ENCODE measurements around the gene PILRB.

Gene PILRB

DNA sequence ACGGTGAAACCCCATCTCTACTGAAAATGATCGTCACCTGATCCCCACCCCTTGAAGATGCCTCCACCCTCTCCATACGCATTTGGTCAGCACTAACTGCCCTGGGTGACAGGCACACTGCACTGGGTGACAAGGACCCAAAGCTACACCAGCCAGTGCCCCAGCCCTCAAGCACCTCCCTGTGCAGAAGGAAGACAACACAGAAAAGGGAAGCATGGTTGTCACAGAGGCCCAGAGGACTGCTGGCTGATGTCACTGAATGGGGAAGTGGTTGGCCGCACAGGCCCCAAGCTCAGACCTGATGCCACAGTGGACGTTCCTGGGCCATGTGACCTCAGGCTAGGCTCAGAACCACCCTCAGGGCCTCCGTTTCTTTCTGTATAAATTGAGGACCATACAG is 11.2 kb downstream of the PILRB start:
- no peak for DNase-seq (ENCODE audit: low read depth)
- no peak overlapping the region for H3K4me3 ChIP-seq (ENCODE audit: control insufficient read depth, low read depth, low read length)
- TF ChIP-seq, protein P1, sequence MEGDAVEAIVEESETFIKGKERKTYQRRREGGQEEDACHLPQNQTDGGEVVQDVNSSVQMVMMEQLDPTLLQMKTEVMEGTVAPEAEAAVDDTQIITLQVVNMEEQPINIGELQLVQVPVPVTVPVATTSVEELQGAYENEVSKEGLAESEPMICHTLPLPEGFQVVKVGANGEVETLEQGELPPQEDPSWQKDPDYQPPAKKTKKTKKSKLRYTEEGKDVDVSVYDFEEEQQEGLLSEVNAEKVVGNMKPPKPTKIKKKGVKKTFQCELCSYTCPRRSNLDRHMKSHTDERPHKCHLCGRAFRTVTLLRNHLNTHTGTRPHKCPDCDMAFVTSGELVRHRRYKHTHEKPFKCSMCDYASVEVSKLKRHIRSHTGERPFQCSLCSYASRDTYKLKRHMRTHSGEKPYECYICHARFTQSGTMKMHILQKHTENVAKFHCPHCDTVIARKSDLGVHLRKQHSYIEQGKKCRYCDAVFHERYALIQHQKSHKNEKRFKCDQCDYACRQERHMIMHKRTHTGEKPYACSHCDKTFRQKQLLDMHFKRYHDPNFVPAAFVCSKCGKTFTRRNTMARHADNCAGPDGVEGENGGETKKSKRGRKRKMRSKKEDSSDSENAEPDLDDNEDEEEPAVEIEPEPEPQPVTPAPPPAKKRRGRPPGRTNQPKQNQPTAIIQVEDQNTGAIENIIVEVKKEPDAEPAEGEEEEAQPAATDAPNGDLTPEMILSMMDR (IDR thresholded peaks at IDR 0.05; ENCODE audit: control insufficient read depth, insufficient read depth, low read depth, low read length, missing control alignments) = no peak

DNA sequence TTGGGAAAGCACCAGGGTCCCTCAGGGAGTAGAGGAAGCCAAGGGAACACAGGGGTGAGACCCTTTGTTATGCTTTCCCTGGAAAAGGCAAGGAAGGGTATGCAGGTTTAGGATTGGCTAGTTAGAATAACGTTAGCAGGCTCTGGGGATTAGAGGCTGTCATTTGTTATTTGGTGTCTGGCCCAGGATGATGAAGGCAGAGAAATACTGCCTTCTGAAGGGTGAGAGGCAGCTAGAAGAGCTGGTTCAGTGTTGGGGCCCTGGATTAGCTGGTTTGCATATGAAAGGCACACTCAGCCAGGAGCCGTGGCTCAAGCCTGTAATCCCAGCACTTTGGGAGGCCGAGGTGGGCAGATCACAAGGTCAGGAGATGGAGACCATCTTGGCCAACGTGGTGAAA is 12.4 kb downstream of the PILRB start:
- H3K4me3 ChIP-seq (ENCODE audit: control insufficient read depth, low read depth, low read length) = no peak overlapping the region

DNA sequence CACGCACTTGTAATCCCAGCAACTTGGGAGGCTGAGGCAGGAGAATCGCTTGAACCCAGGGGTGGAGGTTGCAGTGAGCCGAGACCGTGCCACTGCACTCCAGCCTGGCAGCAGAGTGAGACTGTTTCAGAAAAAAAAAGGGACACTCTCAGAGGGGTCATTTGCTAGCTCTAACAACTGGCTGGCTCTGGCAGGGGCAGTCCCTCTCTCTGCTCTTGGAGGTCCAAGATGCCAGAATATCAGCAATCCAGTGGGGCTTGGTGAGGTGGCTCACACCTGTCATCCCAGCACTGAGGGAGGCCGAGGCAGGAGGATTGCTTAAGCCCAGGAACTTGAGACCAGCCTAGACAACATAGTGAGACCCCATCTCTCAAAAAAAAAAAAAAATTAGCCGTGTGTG is 12.8 kb downstream of the PILRB start:
- TF ChIP-seq, protein P1 (IDR thresholded peaks at IDR 0.05; ENCODE audit: control insufficient read depth, insufficient read depth, low read depth, low read length, missing control alignments) = no peak
- no peak overlapping the region for H3K4me3 ChIP-seq (ENCODE audit: control insufficient read depth, low read depth, low read length)
- DNase-seq (ENCODE audit: low read depth) = no peak

More for the DNA sequence above, 12.4 kb downstream of the PILRB start:
- no peak for DNase-seq (ENCODE audit: low read depth)
- TF ChIP-seq, protein P1 (IDR thresholded peaks at IDR 0.05; ENCODE audit: control insufficient read depth, insufficient read depth, low read depth, low read length, missing control alignments) = no peak

DNA sequence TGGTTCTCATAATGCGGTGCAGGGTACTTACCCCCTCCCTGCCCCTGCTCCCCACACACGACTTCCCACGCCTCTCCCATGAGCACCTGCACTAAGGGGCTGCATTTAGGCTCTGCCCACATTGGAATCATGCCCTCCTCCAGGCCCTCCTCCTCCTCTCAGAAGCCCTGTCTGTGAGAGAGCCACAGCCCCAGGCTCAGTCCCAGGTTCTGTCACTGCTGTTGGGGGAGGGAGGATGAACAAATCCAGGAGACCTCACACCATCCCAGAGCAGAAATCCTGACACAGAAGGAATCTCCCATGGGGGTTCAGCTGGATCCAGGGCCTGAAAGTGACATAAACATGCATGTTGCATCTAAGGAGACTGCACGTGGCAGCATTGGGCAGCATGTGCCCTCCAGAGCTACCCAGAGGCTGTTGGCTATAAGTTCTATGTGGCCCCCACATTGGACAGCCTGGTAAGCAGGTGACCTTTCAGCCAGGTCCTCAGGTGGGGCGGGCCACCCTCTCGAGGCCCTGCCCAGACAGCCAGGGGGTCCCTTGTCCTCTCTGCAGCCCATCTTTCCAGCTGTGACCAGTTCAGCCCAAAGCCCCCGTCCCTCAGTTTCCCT is 13.7 kb downstream of the PILRB start:
- H3K4me3 ChIP-seq (ENCODE audit: control insufficient read depth, low read depth, low read length) = no peak overlapping the region
- no peak for DNase-seq (ENCODE audit: low read depth)
- TF ChIP-seq, protein P1 (IDR thresholded peaks at IDR 0.05; ENCODE audit: control insufficient read depth, insufficient read depth, low read depth, low read length, missing control alignments) = no peak

DNA sequence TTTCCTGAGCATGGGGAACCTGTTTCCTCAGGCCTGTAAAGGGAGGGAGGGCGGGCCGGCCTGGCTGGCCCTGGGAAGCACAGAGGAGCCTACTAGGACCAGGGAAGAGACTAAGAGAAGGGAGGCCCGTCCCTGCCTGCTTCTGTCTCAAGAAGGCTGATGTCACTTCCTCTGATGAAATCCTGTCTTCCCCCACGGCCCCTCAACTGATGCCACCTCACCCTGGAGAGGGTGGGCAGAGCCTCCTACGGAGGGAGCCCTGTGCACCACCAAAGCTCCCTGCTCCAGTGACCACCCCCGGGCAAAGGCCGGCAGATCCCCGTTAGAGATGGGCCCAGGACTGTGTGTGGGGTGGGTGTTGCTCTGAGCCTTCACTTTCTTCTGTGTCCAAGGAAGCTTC is 14.3 kb downstream of the PILRB start:
- TF ChIP-seq, protein P1 (IDR thresholded peaks at IDR 0.05; ENCODE audit: control insufficient read depth, insufficient read depth, low read depth, low read length, missing control alignments) = no peak
- no peak overlapping the region for H3K4me3 ChIP-seq (ENCODE audit: control insufficient read depth, low read depth, low read length)
- DNase-seq (ENCODE audit: low read depth) = peak; percentile 17

DNA sequence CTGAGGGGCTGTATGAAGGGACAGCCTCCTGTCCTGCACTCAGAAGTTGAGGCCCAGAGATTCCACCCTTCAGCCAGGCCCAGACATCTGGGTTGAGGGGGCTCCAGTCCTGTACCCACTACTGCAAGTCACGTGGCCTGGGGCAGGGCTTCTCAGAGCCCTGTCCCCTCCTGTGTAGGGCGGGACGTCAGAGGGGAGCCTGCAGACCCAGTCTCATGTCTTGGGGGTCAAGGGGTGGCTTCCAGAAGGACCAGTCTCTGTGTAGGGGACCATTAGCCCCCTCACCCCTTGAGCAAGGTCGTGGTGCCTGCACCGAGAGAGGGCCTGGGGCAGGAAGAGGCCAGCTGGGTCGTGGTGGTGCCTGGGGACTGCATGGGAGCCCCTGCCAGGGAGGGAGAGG is 14.8 kb downstream of the PILRB start:
- DNase-seq (ENCODE audit: low read depth) = no peak
- H3K4me3 ChIP-seq (ENCODE audit: control insufficient read depth, low read depth, low read length) = no peak overlapping the region
- TF ChIP-seq, protein P1 (IDR thresholded peaks at IDR 0.05; ENCODE audit: control insufficient read depth, insufficient read depth, low read depth, low read length, missing control alignments) = no peak
